ENCODE data around the gene THAP11.

THAP11 gene

GRCh38 chr16:67884684-67885083 is 42.6 kb downstream of the THAP11 start, which contains the start of gene NRN1L:
Gene NRN1L (plus strand): TSS chr16:67884885. CDS start chr16:67884904, 19 bp downstream.
- DNase-seq (ENCODE audit: low read depth in 1 of 2, low spot score in 1 of 2) = no peak
- H3K4me3 ChIP-seq (replicated peaks; ENCODE audit: insufficient read depth, low read length) = no peak within 1 kb of the TSS
- TF ChIP-seq SPI1 (IDR thresholded peaks at IDR 0.05; ENCODE audit: borderline replicate concordance, low read depth) (no peak), CTCF (IDR thresholded peaks at IDR 0.05; ENCODE audit: insufficient read depth, low read length) (no peak), POLR2AphosphoS5 (IDR thresholded peaks at IDR 0.05; ENCODE audit: low read depth) (no peak; the same call in 1 of the 2 replicates), REST (IDR thresholded peaks at IDR 0.05; ENCODE audit: insufficient replicate concordance, low read depth) (no peak), GABPA (IDR thresholded peaks at IDR 0.05; ENCODE audit: low read depth) (no peak)
- no peaks in the 10 kb centered on the region for H3K27me3 ChIP-seq (ENCODE audit: insufficient read depth, poor library complexity, severe bottlenecking)
- H3K27ac ChIP-seq (replicated peaks) = no peak within 1 kb of the TSS

GRCh38 chr16:67885545-67885944 is 43.4 kb downstream of the THAP11 start:
- Histone ChIP-seq H3K27me3 (ENCODE audit: insufficient read depth, poor library complexity, severe bottlenecking) (no peaks in the 10 kb centered on the region), H3K27ac (replicated peaks) (no peak overlapping the region), H3K4me3 (replicated peaks; ENCODE audit: insufficient read depth, low read length) (no peak overlapping the region)
- DNase-seq (ENCODE audit: low read depth in 1 of 2, low spot score in 1 of 2) = no peak
- TF ChIP-seq CTCF (IDR thresholded peaks at IDR 0.05; ENCODE audit: insufficient read depth, low read length) (no peak), REST (IDR thresholded peaks at IDR 0.05; ENCODE audit: insufficient replicate concordance, low read depth) (no peak), GABPA (IDR thresholded peaks at IDR 0.05; ENCODE audit: low read depth) (no peak), SPI1 (IDR thresholded peaks at IDR 0.05; ENCODE audit: borderline replicate concordance, low read depth) (no peak), POLR2AphosphoS5 (IDR thresholded peaks at IDR 0.05; ENCODE audit: low read depth) (no peak)

GRCh38 chr16:67885976-67886375 is 43.9 kb downstream of the THAP11 start:
- no peak for DNase-seq (ENCODE audit: low read depth in 1 of 2, low spot score in 1 of 2)
- no peak for TF ChIP-seq REST (IDR thresholded peaks at IDR 0.05; ENCODE audit: insufficient replicate concordance, low read depth)
- no peak for TF ChIP-seq GABPA (IDR thresholded peaks at IDR 0.05; ENCODE audit: low read depth)
- no peak for TF ChIP-seq POLR2AphosphoS5 (IDR thresholded peaks at IDR 0.05; ENCODE audit: low read depth)
- no peak overlapping the region for H3K27ac ChIP-seq (replicated peaks)

More at GRCh38 chr16:67885976-67886375, 43.9 kb downstream of the THAP11 start:
- Histone ChIP-seq H3K4me3 (replicated peaks; ENCODE audit: insufficient read depth, low read length) (no peak overlapping the region), H3K27me3 (ENCODE audit: insufficient read depth, poor library complexity, severe bottlenecking) (no peaks in the 10 kb centered on the region)

Measured in HL-60 (cell line).